ACC112 (cell line): ENCODE data around the gene EML3.
A peak's percentile ranks its signal among the peaks of the same experiment; 100 is the strongest.

Source experiments
- H2AFZ ChIP-seq: fragments of 200-600 bp; sonication (generic); one replicate; pipeline ENCODE4 v1.6.0; 2017; ENCODE audit warnings: antibody characterized with exemption, low read length; ENCODE audit not compliant: unreplicated experiment
- H3K27ac ChIP-seq: fragments of 200-600 bp; sonication (generic); 2 replicates; pipeline ENCODE4 v1.5.1; 2014; ENCODE audit warnings: low read depth, mild to moderate bottlenecking, antibody characterized with exemption, low read length, moderate library complexity
- H3K27me3 ChIP-seq: fragments of 200-600 bp; sonication (generic); 2 replicates; pipeline ENCODE4 v1.6.1; 2014; ENCODE audit warnings: mild to moderate bottlenecking, antibody characterized with exemption, low read length, moderate library complexity, mixed read lengths; ENCODE audit not compliant: insufficient read depth
- H3K36me3 ChIP-seq: fragments of 200-600 bp; sonication (generic); 2 replicates; pipeline ENCODE4 v1.6.1; 2016; ENCODE audit warnings: mild to moderate bottlenecking, antibody characterized with exemption, low read length, moderate library complexity, mixed read lengths; ENCODE audit not compliant: insufficient read depth
- H3K4me1 ChIP-seq: fragments of 200-600 bp; sonication (generic); one replicate; pipeline ENCODE4 v1.6.1; 2016; ENCODE audit warnings: low read length, mixed read lengths; ENCODE audit not compliant: insufficient read depth, unreplicated experiment, control insufficient read depth
- H3K4me3 ChIP-seq: fragments of 200-600 bp; sonication (generic); 2 replicates; pipeline ENCODE4 v1.5.1; 2014; ENCODE audit warnings: mild to moderate bottlenecking, low read depth, low read length
- H3K79me2 ChIP-seq: fragments of 200-600 bp; sonication (generic); one replicate; pipeline ENCODE4 v1.6.0; 2016; ENCODE audit warnings: low read length; ENCODE audit not compliant: control insufficient read depth, unreplicated experiment, insufficient read depth

Gene EML3

DNA sequence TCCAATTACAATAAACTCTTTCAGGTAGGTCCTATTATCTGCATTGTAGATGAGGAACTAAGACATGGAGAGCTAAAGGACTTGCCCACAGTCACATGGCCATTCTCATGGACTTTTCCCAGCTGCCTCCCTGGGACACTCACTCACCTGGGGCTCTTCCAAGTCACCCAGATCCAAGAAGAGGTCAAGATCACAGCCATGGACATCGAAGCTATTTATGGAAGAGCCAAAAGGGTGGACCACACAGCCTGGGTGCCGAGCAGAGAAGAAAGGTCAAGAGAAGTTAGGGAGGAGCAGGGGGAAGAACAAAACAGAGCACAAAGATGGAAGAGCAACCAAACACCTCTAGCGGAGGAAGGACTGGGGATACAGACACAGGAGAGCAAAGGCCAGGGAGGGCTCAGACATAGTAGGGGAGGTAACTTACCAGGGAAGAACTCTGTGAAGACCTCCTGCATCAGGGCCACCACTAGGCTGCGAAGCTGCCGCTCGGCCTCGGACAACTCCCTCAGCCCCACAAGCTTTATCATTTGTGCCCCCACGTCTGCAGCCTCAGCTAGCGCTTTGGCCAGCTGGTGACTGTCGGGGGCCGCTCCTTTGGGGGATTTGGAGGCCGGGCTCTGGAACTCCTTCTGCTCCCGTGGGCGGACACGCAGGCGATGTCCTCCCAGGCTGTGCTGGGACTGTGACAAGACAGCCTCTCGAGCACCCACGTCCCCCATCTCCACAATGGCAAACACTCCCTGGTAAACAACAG, 31.4 kb downstream of the EML3 start:
- peaks cover 12% of the 10 kb centered on the region for H3K4me1 ChIP-seq
- H3K27ac ChIP-seq: no peak overlapping the region
- H3K4me3 ChIP-seq: no peak overlapping the region
- H3K79me2 ChIP-seq: peaks cover 14% of the 10 kb centered on the region
- H3K36me3 ChIP-seq: peaks cover 13% of the 10 kb centered on the region; the same call in 1 of the 2 replicates
- H3K27me3 ChIP-seq: no peaks in the 10 kb centered on the region
- H2AFZ ChIP-seq: no peak overlapping the region

GRCh38 chr11:62579252-62579651, 33.3 kb downstream of the EML3 start:
- Histone ChIP-seq H3K27ac (no peak overlapping the region), H3K27me3 (no peaks in the 10 kb centered on the region), H2AFZ (no peak overlapping the region), H3K4me3 (no peak overlapping the region), H3K4me1 (peaks cover 24% of the 10 kb centered on the region), H3K36me3 (peaks cover 12% of the 10 kb centered on the region; the same call in 1 of the 2 replicates), H3K79me2 (peaks cover 25% of the 10 kb centered on the region)

DNA sequence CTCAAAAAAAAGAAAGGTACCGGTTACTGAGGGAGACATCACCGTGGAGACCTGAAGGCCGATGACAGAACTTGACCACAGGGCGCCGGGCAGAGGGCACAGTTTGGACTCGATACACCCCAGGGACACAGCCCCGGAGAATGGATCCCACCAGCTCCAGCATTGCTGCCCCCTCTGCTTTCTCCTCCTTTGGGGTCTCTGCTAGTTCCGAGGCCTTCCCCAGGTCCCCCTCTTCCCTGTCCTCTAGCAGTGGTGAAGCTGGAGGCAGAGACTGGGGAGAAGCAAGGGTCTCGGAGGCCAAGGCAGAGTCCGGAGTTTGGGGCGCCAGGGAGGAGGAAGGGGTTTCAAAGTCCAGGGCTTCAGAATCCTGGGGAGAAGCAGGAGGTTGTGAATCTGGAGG, 34.0 kb downstream of the EML3 start:
- Histone ChIP-seq H3K4me1 (peaks cover 24% of the 10 kb centered on the region), H3K27me3 (no peaks in the 10 kb centered on the region), H3K27ac (no peak overlapping the region), H3K36me3 (peaks cover 8% of the 10 kb centered on the region; the same call in 1 of the 2 replicates), H3K4me3 (no peak overlapping the region), H3K79me2 (peaks cover 27% of the 10 kb centered on the region), H2AFZ (no peak overlapping the region)

DNA sequence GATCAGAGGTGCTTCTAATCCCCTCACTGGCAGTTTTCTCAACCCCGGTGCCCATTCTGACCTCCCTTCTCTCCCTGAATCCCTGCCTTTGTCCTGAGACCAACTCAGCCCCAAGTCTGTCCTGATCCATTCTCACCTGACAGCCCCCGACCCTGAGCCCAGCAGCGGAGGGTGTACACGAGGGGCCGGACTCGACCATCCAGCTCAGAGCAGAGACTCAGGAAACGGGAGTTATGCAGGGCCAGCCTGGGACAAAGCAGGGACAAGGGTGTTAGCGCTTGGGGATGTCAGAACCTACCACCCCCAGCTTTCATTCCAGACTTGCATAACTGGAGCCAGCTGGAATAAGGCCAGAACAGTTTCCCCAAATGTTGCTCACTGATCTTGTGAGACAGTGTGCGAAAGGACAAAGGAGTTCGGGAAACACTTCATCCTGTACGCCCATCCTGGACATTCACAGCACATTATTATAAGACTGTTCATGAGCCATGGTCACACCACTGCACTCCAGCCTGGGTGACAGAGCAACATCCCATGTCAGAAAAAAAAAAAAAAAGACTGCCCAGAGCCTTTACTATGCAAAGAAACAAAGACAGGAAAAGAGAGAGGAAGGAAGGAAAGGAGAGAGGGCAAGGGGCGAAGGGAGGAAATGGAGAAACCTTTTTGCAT, 35.4 kb downstream of the EML3 start:
- Histone ChIP-seq H3K4me1 (peaks cover 27% of the 10 kb centered on the region), H2AFZ (no peak overlapping the region), H3K36me3 (peaks cover 10% of the 10 kb centered on the region; the same call in 1 of the 2 replicates), H3K79me2 (peaks cover 40% of the 10 kb centered on the region), H3K27me3 (no peaks in the 10 kb centered on the region), H3K27ac (peak overlapping the region; percentile 38; the same call in 1 of the 2 replicates), H3K4me3 (no peak overlapping the region)

- Histone ChIP-seq H3K79me2 (peaks cover 54% of the 10 kb centered on the region), H3K4me1 (peaks cover 40% of the 10 kb centered on the region), H3K27me3 (no peaks in the 10 kb centered on the region), H2AFZ (no peak overlapping the region), H3K36me3 (peaks cover 19% of the 10 kb centered on the region; the same call in 1 of the 2 replicates), H3K27ac (no peak overlapping the region), H3K4me3 (peak overlapping the region; percentile 86)
Measured at GRCh38 chr11:62575837-62576236, 36.7 kb downstream of the EML3 start.

- Histone ChIP-seq H3K36me3 (peaks cover 19% of the 10 kb centered on the region; the same call in 1 of the 2 replicates), H3K27ac (peak overlapping the region; percentile 80), H3K79me2 (peaks cover 61% of the 10 kb centered on the region)
Measured at GRCh38 chr11:62575156-62575555, 37.4 kb downstream of the EML3 start.

GRCh38 chr11:62574363-62575071, 38.1 kb downstream of the EML3 start:
- Histone ChIP-seq H3K27me3 (no peaks in the 10 kb centered on the region), H3K4me3 (peak overlapping the region; percentile 86), H3K4me1 (peaks cover 46% of the 10 kb centered on the region), H3K79me2 (peaks cover 67% of the 10 kb centered on the region), H3K36me3 (peaks cover 22% of the 10 kb centered on the region; the same call in 1 of the 2 replicates), H2AFZ (no peak overlapping the region), H3K27ac (peak overlapping the region; percentile 80)

More at GRCh38 chr11:62575156-62575555, 37.4 kb downstream of the EML3 start:
- Histone ChIP-seq H2AFZ (no peak overlapping the region), H3K4me3 (peak overlapping the region; percentile 86), H3K27me3 (no peaks in the 10 kb centered on the region), H3K4me1 (peaks cover 44% of the 10 kb centered on the region)

DNA sequence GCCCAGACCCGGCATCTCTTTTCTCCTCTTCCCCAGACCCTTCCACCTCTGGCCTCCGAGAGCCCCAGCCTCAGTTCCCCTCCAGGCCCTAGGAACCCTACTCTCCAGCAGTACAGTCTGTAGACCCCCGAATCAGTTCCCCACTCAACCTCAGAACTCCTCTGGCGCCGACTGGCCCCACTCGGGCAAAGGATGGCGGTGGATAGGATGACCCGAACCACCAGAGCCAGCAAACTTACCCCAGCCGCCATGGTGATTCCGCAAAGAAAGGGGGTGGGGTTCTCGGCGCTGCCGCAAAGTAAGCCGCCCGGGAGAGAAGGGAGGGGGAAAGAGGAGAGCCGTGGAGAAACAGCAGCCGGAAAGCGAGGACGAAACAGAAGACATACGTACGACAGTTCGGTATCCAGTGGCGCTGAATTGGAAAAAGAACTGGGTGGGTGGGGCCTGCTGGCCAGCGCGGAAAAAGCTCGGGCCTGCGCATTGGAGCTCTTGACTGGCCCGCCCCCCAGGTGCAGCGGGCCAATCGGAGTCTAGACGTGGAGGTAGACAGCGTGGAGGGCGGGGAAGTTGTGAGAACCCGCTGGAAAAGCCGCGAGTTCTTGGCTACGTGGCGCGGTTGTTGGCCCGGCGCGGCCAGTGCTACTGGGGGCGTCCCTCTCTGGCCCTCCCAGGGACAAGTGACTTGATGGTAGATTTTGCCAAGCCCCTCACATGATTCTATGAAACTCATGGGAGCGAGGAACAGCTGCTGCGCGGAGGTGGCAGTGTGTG, 38.8 kb downstream of the EML3 start, which contains the start of gene EEF1G:
Gene EEF1G (minus strand): TSS at position 300 of the 771 bp plus-strand sequence. CDS start 49 bp downstream, at position 251.
- Histone ChIP-seq H3K36me3 (peaks cover 23% of the 10 kb centered on the region; the same call in 1 of the 2 replicates), H3K4me3 (peak within 1 kb of the TSS; percentile 86), H2AFZ (peak within 1 kb of the TSS; percentile 49), H3K79me2 (peaks cover 73% of the 10 kb centered on the region), H3K27ac (peak within 1 kb of the TSS; percentile 80), H3K4me1 (peaks cover 46% of the 10 kb centered on the region), H3K27me3 (no peaks in the 10 kb centered on the region)

DNA sequence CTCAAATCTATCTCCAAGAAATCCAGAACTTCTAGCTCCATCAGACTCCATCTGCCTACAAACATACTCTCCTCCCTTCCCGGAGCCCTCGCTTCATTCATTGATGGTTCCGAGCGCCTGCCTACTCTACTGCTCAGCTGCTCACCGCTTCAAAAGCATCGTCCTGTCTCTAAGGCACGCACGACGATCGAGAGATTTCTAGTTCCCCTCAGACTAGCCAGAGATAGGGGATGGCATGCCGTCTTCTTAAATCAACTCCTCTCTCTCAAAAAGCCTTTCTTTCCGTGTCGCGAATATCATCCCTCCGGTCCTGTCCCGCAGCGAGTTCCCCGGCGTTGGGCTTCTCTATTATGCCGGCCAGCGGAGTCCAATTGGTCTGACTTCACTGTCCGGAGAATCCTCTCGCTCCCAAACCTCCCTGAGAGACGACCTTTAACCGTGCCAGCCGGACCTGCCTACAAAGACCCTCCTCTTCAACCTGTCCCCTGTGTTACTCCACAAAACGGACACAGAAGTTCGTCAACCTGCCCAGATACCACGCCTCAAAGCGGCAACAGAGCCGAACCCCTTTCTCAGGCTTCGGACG, 39.5 kb downstream of the EML3 start:
- Histone ChIP-seq H3K36me3 (peaks cover 23% of the 10 kb centered on the region; the same call in 1 of the 2 replicates), H3K27ac (peak overlapping the region; percentile 57), H3K4me1 (peaks cover 46% of the 10 kb centered on the region), H3K79me2 (peaks cover 79% of the 10 kb centered on the region), H3K27me3 (no peaks in the 10 kb centered on the region), H2AFZ (peak overlapping the region; percentile 49), H3K4me3 (peak overlapping the region; percentile 86)
